LNCaP clone FGC (cell line): ENCODE measurements around the gene RASSF4.

ENCODE experiments used
- DNase-seq: peaks from one replicate; pipeline ENCODE4 v3.0.0-alpha.2; 2011; ENCODE audit warnings: low read depth
- H3K4me3 ChIP-seq: 2 replicates; pipeline ENCODE4 v1.5.1; 2011; ENCODE audit warnings: mild to moderate bottlenecking, low read depth, low read length, control low read depth
- TF ChIP-seq, protein P1 (sequence below): IDR thresholded peaks from 2 replicates; pipeline ENCODE4 v1.5.1; 2012; ENCODE audit warnings: mild to moderate bottlenecking; ENCODE audit not compliant: control insufficient read depth, insufficient read depth; ENCODE audit errors: extremely low read depth

The RASSF4 gene

DNA sequence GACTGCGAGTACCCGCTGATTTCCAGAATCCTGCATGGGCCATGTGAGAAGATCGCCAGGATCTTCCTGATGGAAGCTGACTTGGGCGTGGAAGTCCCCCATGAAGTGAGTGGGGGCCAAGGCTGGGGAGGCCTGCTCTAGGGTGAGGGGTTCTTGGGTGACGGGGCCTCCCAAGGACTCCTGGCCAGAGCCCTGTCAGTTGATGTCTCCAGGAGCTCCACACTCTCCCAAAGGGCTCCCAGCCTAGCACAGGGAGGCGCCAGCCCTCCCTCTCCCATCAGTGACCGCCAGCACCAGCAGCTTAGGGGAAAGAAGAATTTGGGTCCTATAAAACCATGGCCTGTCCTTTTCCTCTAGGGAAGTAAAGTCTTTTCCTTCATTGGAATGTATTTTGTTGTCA lies 31.4 kb downstream of the RASSF4 start:
- H3K4me3 ChIP-seq, result no peak overlapping the region
- no peak for DNase-seq
- TF ChIP-seq, protein P1, sequence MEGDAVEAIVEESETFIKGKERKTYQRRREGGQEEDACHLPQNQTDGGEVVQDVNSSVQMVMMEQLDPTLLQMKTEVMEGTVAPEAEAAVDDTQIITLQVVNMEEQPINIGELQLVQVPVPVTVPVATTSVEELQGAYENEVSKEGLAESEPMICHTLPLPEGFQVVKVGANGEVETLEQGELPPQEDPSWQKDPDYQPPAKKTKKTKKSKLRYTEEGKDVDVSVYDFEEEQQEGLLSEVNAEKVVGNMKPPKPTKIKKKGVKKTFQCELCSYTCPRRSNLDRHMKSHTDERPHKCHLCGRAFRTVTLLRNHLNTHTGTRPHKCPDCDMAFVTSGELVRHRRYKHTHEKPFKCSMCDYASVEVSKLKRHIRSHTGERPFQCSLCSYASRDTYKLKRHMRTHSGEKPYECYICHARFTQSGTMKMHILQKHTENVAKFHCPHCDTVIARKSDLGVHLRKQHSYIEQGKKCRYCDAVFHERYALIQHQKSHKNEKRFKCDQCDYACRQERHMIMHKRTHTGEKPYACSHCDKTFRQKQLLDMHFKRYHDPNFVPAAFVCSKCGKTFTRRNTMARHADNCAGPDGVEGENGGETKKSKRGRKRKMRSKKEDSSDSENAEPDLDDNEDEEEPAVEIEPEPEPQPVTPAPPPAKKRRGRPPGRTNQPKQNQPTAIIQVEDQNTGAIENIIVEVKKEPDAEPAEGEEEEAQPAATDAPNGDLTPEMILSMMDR, result no peak

DNA sequence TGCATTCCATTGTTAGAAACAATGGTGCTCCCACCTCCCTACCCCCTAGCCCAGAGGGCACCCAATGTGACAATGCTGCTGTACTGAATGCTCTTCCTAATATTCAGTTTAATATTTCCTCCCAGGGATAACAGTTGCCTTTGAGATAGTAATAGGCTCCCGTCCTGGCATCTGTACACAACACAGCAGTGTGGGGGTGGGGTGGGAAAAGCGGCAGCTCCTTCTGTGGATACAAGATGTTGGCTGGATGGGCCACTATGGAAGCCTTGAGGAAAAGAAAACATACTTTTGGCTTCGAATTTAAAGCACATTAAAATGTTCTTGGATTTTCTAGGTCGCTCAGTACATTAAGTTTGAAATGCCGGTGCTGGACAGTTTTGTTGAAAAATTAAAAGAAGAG lies 32.0 kb downstream of the RASSF4 start:
- no peak overlapping the region for H3K4me3 ChIP-seq
- TF ChIP-seq, protein P1, result no peak
- no peak for DNase-seq

DNA sequence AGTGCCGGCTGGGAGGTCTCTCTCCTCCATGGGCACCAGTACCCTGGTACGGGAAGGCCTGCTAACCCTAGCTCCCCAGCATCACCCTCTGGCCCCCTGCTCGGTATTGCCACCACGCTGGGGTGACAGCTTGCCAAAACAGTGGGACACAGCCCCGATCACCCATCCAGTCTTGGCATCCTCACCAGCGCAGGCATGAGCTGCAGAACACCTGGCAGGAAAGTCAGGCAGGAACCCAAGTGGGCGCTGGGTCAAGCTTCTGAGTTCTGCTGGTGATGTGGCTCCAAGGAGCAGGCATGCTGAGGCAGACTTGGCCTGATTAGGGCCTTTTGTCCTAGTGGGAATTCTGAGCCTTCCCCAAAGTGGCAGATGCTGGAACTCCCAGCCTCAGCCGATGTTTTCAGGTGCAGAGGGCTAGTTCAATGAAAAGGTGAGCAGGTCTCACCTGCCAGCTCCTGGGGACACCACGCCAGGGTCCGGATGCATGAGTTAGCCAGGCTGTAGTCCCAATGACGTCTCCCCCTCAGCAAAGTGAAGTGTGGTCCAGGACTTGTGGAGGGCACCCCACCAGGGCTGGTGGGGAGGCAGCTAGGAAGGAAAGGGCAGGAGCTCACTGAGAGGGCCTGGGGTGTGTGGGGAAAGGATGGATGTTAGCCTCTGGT lies 32.6 kb downstream of the RASSF4 start:
- H3K4me3 ChIP-seq, result no peak overlapping the region
- no peak for DNase-seq
- TF ChIP-seq, protein P1, result no peak

DNA sequence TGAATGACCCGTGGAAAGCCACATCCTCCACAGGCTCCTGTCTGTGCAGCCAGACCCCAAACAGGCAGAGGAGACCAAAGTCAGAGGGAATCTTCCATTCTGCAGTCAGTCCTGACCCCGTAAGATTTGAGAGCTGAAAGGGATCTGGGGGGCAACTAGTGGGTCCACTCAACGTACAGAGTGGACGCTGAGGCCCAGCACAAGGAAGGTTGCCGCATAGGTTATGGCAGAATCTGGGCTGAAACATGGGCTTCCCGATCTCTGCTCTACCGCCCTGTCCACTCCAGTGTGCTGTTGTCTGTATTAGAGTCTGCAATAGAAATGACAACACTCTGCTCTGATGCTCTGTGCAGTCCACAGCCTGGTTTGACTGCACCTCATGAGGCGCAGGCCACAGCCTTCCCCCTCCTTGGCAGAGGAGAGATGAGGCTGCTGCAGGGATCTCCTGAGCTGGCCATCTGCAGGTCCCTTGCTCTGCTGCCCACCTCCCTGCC lies 33.2 kb downstream of the RASSF4 start:
- H3K4me3 ChIP-seq, result no peak overlapping the region
- TF ChIP-seq, protein P1, result no peak
- no peak for DNase-seq

DNA sequence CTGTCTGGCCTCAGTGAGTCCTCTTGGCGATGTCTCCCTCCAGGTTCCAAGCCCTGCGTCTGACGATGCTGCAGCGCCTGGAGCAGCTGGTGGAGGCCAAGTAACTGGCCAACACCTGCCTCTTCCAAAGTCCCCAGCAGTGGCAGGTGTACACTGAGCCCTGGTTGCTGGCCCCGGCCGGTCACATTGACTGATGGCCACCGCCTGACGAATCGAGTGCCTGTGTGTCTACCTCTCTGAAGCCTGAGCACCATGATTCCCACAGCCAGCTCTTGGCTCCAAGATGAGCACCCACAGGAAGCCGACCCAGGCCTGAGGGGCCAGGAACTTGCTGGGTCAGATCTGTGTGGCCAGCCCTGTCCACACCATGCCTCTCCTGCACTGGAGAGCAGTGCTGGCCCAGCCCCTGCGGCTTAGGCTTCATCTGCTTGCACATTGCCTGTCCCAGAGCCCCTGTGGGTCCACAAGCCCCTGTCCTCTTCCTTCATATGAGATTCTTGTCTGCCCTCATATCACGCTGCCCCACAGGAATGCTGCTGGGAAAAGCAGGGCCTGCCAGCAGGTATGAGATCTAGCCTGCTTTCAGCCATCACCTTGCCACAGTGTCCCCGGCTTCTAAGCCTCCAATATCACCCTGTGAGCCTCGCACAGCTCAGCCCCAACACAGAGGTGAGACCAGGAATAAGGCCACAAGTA lies 33.8 kb downstream of the RASSF4 start:
- TF ChIP-seq, protein P1, result no peak
- no peak for DNase-seq

DNA sequence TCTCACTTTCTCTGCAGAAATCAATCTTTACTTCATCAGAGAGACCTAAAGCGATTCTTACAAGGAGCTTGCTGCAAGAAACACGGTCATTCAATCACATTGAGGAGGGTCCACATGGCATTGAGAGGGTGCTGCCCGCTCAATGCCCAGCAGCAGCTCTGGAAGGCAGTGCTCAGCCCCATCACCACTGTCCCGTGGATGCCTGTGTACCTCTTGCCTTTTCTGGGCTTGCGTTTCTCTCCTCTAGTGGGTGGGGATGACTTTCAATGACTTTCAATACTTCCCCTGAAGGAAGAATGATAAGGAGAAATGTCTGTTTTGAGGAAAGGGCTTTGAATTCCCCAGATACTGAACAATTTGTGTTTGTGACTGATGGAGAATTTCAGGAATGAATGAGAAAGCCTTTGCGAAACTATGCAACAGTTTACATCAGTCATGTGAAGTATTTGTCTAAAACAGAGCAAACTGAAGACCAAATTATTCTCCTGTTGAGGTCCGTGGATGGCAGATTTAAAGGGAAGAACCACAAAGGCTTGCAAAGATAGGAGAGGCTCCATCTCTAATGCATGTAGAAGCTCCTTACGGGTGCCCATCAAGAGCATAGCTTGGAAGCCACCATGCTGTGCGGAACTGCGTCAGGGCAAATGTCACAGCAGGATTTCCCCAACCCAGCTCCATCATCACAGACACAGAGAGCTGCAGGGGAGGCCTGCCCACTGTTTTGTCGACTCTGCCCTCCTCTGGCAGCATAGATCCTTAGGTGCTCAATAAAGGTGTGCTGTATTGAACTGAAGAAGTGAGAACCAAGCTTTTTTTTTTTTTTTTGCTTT lies 34.5 kb downstream of the RASSF4 start:
- TF ChIP-seq, protein P1, result no peak
- no peak overlapping the region for H3K4me3 ChIP-seq
- no peak for DNase-seq

More for the DNA sequence above, 33.8 kb downstream of the RASSF4 start:
- H3K4me3 ChIP-seq, result no peak overlapping the region
